Measurements from ENCODE around the gene CDK5RAP2.
A peak's percentile ranks its signal among the peaks of the same experiment; 100 is the strongest.

The CDK5RAP2 gene

GRCh38 chr9:120524863-120525262 is 55.1 kb downstream of the CDK5RAP2 start (continued):
- TF ChIP-seq ZBTB49 (tag by site-specific recombination; IDR thresholded peaks at IDR 0.05; ENCODE audit: low read depth) (no peak), ZNF692 (tag by site-specific recombination; IDR thresholded peaks at IDR 0.05) (no peak), ZNF23 (tag by site-specific recombination; IDR thresholded peaks at IDR 0.05; ENCODE audit: borderline replicate concordance) (no peak), INSM2 (tag by site-specific recombination; IDR thresholded peaks at IDR 0.05) (no peak), ZNF350 (tag by site-specific recombination; IDR thresholded peaks at IDR 0.05) (no peak), KLF16 (tag by site-specific recombination; IDR thresholded peaks at IDR 0.05) (no peak), ZBTB44 (tag by site-specific recombination; IDR thresholded peaks at IDR 0.05) (no peak), ZNF2 (tag by site-specific recombination; IDR thresholded peaks at IDR 0.05) (no peak), ZNF274 (IDR thresholded peaks at IDR 0.05; ENCODE audit: low read length) (no peak), ZNF274 (tag by site-specific recombination; IDR thresholded peaks at IDR 0.05; ENCODE audit: borderline replicate concordance) (no peak), ZNF488 (tag by site-specific recombination; IDR thresholded peaks at IDR 0.05) (no peak)

GRCh38 chr9:120524038-120524437 is 55.9 kb downstream of the CDK5RAP2 start:
- 0 out of 2 replicates have a peak, but pooled peaks have one; percentile 21 for TF ChIP-seq ZNF664 (tag by site-specific recombination; IDR thresholded peaks at IDR 0.05)
- TF ChIP-seq ZNF785 (tag by site-specific recombination; IDR thresholded peaks at IDR 0.05): no peak
- TF ChIP-seq GLI4 (tag by site-specific recombination; IDR thresholded peaks at IDR 0.05): no peak
- no peak for TF ChIP-seq ZNF777 (tag by site-specific recombination; IDR thresholded peaks at IDR 0.05; ENCODE audit: borderline replicate concordance)
- ChIA-PET CTCF (interaction anchor here (1.8 kb wide), 1 partner anchor 9 kb away, joined by 7 read pairs; no protein-coding TSS in a partner anchor), POLR2A (no interaction called here)
- H3K9me3 ChIP-seq (ENCODE audit: control insufficient read depth, insufficient read depth, low read depth, low read length): no peaks in the 10 kb centered on the region
- H3K4me1 ChIP-seq (ENCODE audit: control insufficient read depth, insufficient read depth, low read length): no peaks in the 10 kb centered on the region
- H3K27ac ChIP-seq (ENCODE audit: extremely low read depth, low read depth, low read length): no peak overlapping the region
- peaks cover 32 to 80% of the 10 kb centered on the region in 2 experiments for H3K36me3 ChIP-seq (ENCODE audit: control insufficient read depth in 2 of 2, insufficient read depth in 1 of 2, low read length in 2 of 2)
- no peak overlapping the region for H3K4me3 ChIP-seq (ENCODE audit: low read depth, low read length)

- Histone ChIP-seq H3K27ac (ENCODE audit: extremely low read depth, low read depth, low read length) (no peak overlapping the region), H3K36me3 (ENCODE audit: control insufficient read depth in 2 of 2, insufficient read depth in 1 of 2, low read length in 2 of 2) (peaks cover 32 to 77% of the 10 kb centered on the region in 2 experiments), H3K4me3 (ENCODE audit: low read depth, low read length) (no peak overlapping the region), H3K4me1 (ENCODE audit: control insufficient read depth, insufficient read depth, low read length) (no peaks in the 10 kb centered on the region), H3K9me3 (ENCODE audit: control insufficient read depth, insufficient read depth, low read depth, low read length) (no peaks in the 10 kb centered on the region)
- TF ChIP-seq ZNF366 (tag by site-specific recombination; conservative IDR thresholded peaks at IDR 0.05) (no peak), ZFP3 (tag by site-specific recombination; IDR thresholded peaks at IDR 0.05; ENCODE audit: low read depth) (no peak), ZNF692 (tag by site-specific recombination; IDR thresholded peaks at IDR 0.05) (no peak), ZNF350 (tag by site-specific recombination; IDR thresholded peaks at IDR 0.05) (no peak), ZNF629 (tag by site-specific recombination; IDR thresholded peaks at IDR 0.05) (no peak), ZNF561 (tag by site-specific recombination; IDR thresholded peaks at IDR 0.05; ENCODE audit: borderline replicate concordance) (no peak), ZNF510 (tag by site-specific recombination; IDR thresholded peaks at IDR 0.05; ENCODE audit: insufficient replicate concordance) (no peak)
- POLR2A ChIA-PET: no interaction called here
- CTCF ChIA-PET: no interaction called here
Observed at GRCh38 chr9:120522558-120522957, 57.4 kb downstream of the CDK5RAP2 start.
